IPS-18a (cell line): Measurements from ENCODE around the gene AVPR2.

Experiments
- H3K27ac ChIP-seq: one replicate; pipeline ENCODE4 v1.5.1; 2013; ENCODE audit warnings: low read length
- H3K27me3 ChIP-seq: one replicate; pipeline ENCODE4 v1.6.1; 2013; ENCODE audit warnings: mild to moderate bottlenecking, low read length; ENCODE audit not compliant: control insufficient read depth, insufficient read depth
- H3K36me3 ChIP-seq: one replicate; pipeline ENCODE4 v1.6.1; 2013; ENCODE audit warnings: low read depth, low read length; ENCODE audit not compliant: control insufficient read depth
- H3K4me1 ChIP-seq: one replicate; pipeline ENCODE4 v1.6.1; 2013; ENCODE audit warnings: low read depth, low read length; ENCODE audit not compliant: control insufficient read depth
- H3K4me3 ChIP-seq: one replicate; pipeline ENCODE4 v1.5.1; 2013; ENCODE audit warnings: low read length
- H3K9ac ChIP-seq: one replicate; pipeline ENCODE4 v1.6.1; 2013; ENCODE audit warnings: mild to moderate bottlenecking, low read length, moderate library complexity
- H3K9me3 ChIP-seq: one replicate; pipeline ENCODE4 v1.6.1; 2013; ENCODE audit warnings: low read depth, low read length; ENCODE audit not compliant: control insufficient read depth

The AVPR2 gene

GRCh38 chrX:153889123-153889522 lies 15.3 kb upstream of the AVPR2 start:
- no peak overlapping the region for H3K27ac ChIP-seq
- H3K27me3 ChIP-seq = peaks cover 28% of the 10 kb centered on the region
- no peak overlapping the region for H3K9ac ChIP-seq
- H3K9me3 ChIP-seq = peaks cover 22% of the 10 kb centered on the region
- no peak overlapping the region for H3K4me3 ChIP-seq
- peaks cover 5% of the 10 kb centered on the region for H3K4me1 ChIP-seq
- no peaks in the 10 kb centered on the region for H3K36me3 ChIP-seq

- Histone ChIP-seq H3K9ac (no peak overlapping the region), H3K4me1 (no peaks in the 10 kb centered on the region), H3K36me3 (no peaks in the 10 kb centered on the region), H3K27me3 (no peaks in the 10 kb centered on the region), H3K27ac (no peak overlapping the region), H3K4me3 (no peak overlapping the region), H3K9me3 (peaks cover 9% of the 10 kb centered on the region)
Measured at GRCh38 chrX:153897899-153898298, 6.6 kb upstream of the AVPR2 start.

- Histone ChIP-seq H3K27me3 (no peaks in the 10 kb centered on the region), H3K36me3 (no peaks in the 10 kb centered on the region), H3K9me3 (peaks cover 3% of the 10 kb centered on the region), H3K27ac (no peak overlapping the region), H3K4me3 (no peak overlapping the region), H3K4me1 (no peaks in the 10 kb centered on the region), H3K9ac (no peak overlapping the region)
Measured at GRCh38 chrX:153900831-153901752, 3.4 kb upstream of the AVPR2 start.

GRCh38 chrX:153901753-153902140 lies 2.7 kb upstream of the AVPR2 start:
- Histone ChIP-seq H3K27me3 (no peaks in the 10 kb centered on the region), H3K36me3 (no peaks in the 10 kb centered on the region), H3K27ac (no peak overlapping the region), H3K9me3 (peaks cover 3% of the 10 kb centered on the region), H3K4me3 (no peak overlapping the region), H3K9ac (no peak overlapping the region), H3K4me1 (no peaks in the 10 kb centered on the region)

GRCh38 chrX:153902385-153902784 lies 2.1 kb upstream of the AVPR2 start:
- no peak overlapping the region for H3K27ac ChIP-seq
- no peak overlapping the region for H3K9ac ChIP-seq
- H3K4me3 ChIP-seq = no peak overlapping the region
- no peaks in the 10 kb centered on the region for H3K4me1 ChIP-seq
- H3K9me3 ChIP-seq = peaks cover 3% of the 10 kb centered on the region
- no peaks in the 10 kb centered on the region for H3K36me3 ChIP-seq
- H3K27me3 ChIP-seq = no peaks in the 10 kb centered on the region

- Histone ChIP-seq H3K4me1 (no peaks in the 10 kb centered on the region), H3K4me3 (no peak overlapping the region), H3K27me3 (no peaks in the 10 kb centered on the region), H3K36me3 (no peaks in the 10 kb centered on the region), H3K27ac (no peak overlapping the region), H3K9ac (no peak overlapping the region), H3K9me3 (peaks cover 2% of the 10 kb centered on the region)
Measured at GRCh38 chrX:153903238-153903980, 1.1 kb upstream of the AVPR2 start.

GRCh38 chrX:153905481-153906095 lies 1.1 kb downstream of the AVPR2 start:
- Histone ChIP-seq H3K9me3 (no peaks in the 10 kb centered on the region), H3K9ac (no peak overlapping the region), H3K36me3 (no peaks in the 10 kb centered on the region), H3K27me3 (no peaks in the 10 kb centered on the region), H3K4me3 (no peak overlapping the region), H3K27ac (no peak overlapping the region), H3K4me1 (no peaks in the 10 kb centered on the region)

GRCh38 chrX:153906126-153906917 lies 1.8 kb downstream of the AVPR2 start:
- H3K9me3 ChIP-seq = no peaks in the 10 kb centered on the region
- no peaks in the 10 kb centered on the region for H3K4me1 ChIP-seq
- H3K27ac ChIP-seq = no peak overlapping the region
- H3K4me3 ChIP-seq = no peak overlapping the region
- no peak overlapping the region for H3K9ac ChIP-seq
- no peaks in the 10 kb centered on the region for H3K36me3 ChIP-seq
- no peaks in the 10 kb centered on the region for H3K27me3 ChIP-seq

- H3K4me3 ChIP-seq = no peak overlapping the region
- H3K27ac ChIP-seq = no peak overlapping the region
- no peaks in the 10 kb centered on the region for H3K27me3 ChIP-seq
- H3K9me3 ChIP-seq = no peaks in the 10 kb centered on the region
- H3K36me3 ChIP-seq = no peaks in the 10 kb centered on the region
- no peaks in the 10 kb centered on the region for H3K4me1 ChIP-seq
- no peak overlapping the region for H3K9ac ChIP-seq
Measured at GRCh38 chrX:153907456-153907855, 3.0 kb downstream of the AVPR2 start.

- no peak overlapping the region for H3K27ac ChIP-seq
- no peaks in the 10 kb centered on the region for H3K9me3 ChIP-seq
- no peaks in the 10 kb centered on the region for H3K27me3 ChIP-seq
- no peak overlapping the region for H3K9ac ChIP-seq
- H3K4me1 ChIP-seq = no peaks in the 10 kb centered on the region
- no peaks in the 10 kb centered on the region for H3K36me3 ChIP-seq
- no peak overlapping the region for H3K4me3 ChIP-seq
Measured at GRCh38 chrX:153908219-153908860, 3.9 kb downstream of the AVPR2 start.
